ENCODE measurements around the gene ACTR3C. TPM values are rescaled to one million over a fixed set of nuclear protein-coding genes. Genes with fewer than 3 reads are reported as not detected.
A peak's percentile ranks its signal among the peaks of the same experiment; 100 is the strongest.

ACTR3C gene
- total and polyA plus RNA-seq, 2 of the 13 experiments (the other 11 are each of a cell fraction or from before 2014, with no cell fraction given) = 3.8 to 7.5 TPM

- no peak for TF ChIP-seq SOX6 (IDR thresholded peaks at IDR 0.05)
- TF ChIP-seq SOX6 (CRISPR knock-in tag; IDR thresholded peaks at IDR 0.05) = peak; percentile 78
- TF ChIP-seq PHF5A (CRISPR knock-in tag; IDR thresholded peaks at IDR 0.05; ENCODE audit: low read depth, unreplicated experiment) = no peak
- no peak for TF ChIP-seq ZKSCAN5 (CRISPR knock-in tag; IDR thresholded peaks at IDR 0.05)
- peak; percentile 68 for TF ChIP-seq ZNF619 (CRISPR knock-in tag; IDR thresholded peaks at IDR 0.05)
- peak; percentile 51; the same call in 1 of the 2 replicates for TF ChIP-seq ZNF460 (CRISPR knock-in tag; IDR thresholded peaks at IDR 0.05; ENCODE audit: borderline replicate concordance)
- no peak; the same call in 1 of the 2 replicates for TF ChIP-seq BCL3 (CRISPR knock-in tag; IDR thresholded peaks at IDR 0.05)
- TF ChIP-seq TFE3 (CRISPR knock-in tag; IDR thresholded peaks at IDR 0.05) = no peak; the same call in 1 of the 2 replicates
- TF ChIP-seq ATF5 (CRISPR knock-in tag; IDR thresholded peaks at IDR 0.05; ENCODE audit: low read depth) = no peak
- TF ChIP-seq HNRNPUL1 (IDR thresholded peaks at IDR 0.05; ENCODE audit: low read depth, low read length) = no peak
- peak; percentile 64; the same call in 1 of the 2 replicates for TF ChIP-seq ZNF792 (CRISPR knock-in tag; IDR thresholded peaks at IDR 0.05)
- no peak for TF ChIP-seq SUZ12 (IDR thresholded peaks at IDR 0.05; ENCODE audit: low read depth, low read length)
- TF ChIP-seq CCAR2 (optimal IDR thresholded peaks at IDR 0.05; ENCODE audit: low read depth, low read length) = peak; percentile 30
- no peak for TF ChIP-seq PAWR (CRISPR knock-in tag; IDR thresholded peaks at IDR 0.05; ENCODE audit: borderline replicate concordance)
- no peak for TF ChIP-seq MTA3 (CRISPR knock-in tag; IDR thresholded peaks at IDR 0.05)
- no peak for TF ChIP-seq SSRP1 (CRISPR knock-in tag; IDR thresholded peaks at IDR 0.05)
- peak; percentile 69; the same call in 1 of the 2 replicates for TF ChIP-seq ZNF503 (CRISPR knock-in tag; IDR thresholded peaks at IDR 0.05)
- TF ChIP-seq E2F2 (CRISPR knock-in tag; IDR thresholded peaks at IDR 0.05; ENCODE audit: borderline replicate concordance) = 0 out of 2 replicates have a peak, but pooled peaks have one; percentile 36
- TF ChIP-seq PAX8 (CRISPR knock-in tag; IDR thresholded peaks at IDR 0.05; ENCODE audit: borderline replicate concordance) = 0 out of 2 replicates have a peak, but pooled peaks have one; percentile 47
- no peak; the same call in 1 of the 2 replicates for TF ChIP-seq ZNF432 (CRISPR knock-in tag; IDR thresholded peaks at IDR 0.05; ENCODE audit: borderline replicate concordance)
- no peak; the same call in 1 of the 2 replicates for TF ChIP-seq NFYB (CRISPR knock-in tag; IDR thresholded peaks at IDR 0.05)
- TF ChIP-seq YEATS2 (CRISPR knock-in tag; IDR thresholded peaks at IDR 0.05; ENCODE audit: borderline replicate concordance) = no peak; the same call in 1 of the 2 replicates
Measured at GRCh38 chr7:150322833-150323681, at the start of gene ACTR3C, which contains the start of gene LRRC61 (continued).

All from HepG2 (cell line).